Measurements from ENCODE around the gene MAN1A2.

DNA sequence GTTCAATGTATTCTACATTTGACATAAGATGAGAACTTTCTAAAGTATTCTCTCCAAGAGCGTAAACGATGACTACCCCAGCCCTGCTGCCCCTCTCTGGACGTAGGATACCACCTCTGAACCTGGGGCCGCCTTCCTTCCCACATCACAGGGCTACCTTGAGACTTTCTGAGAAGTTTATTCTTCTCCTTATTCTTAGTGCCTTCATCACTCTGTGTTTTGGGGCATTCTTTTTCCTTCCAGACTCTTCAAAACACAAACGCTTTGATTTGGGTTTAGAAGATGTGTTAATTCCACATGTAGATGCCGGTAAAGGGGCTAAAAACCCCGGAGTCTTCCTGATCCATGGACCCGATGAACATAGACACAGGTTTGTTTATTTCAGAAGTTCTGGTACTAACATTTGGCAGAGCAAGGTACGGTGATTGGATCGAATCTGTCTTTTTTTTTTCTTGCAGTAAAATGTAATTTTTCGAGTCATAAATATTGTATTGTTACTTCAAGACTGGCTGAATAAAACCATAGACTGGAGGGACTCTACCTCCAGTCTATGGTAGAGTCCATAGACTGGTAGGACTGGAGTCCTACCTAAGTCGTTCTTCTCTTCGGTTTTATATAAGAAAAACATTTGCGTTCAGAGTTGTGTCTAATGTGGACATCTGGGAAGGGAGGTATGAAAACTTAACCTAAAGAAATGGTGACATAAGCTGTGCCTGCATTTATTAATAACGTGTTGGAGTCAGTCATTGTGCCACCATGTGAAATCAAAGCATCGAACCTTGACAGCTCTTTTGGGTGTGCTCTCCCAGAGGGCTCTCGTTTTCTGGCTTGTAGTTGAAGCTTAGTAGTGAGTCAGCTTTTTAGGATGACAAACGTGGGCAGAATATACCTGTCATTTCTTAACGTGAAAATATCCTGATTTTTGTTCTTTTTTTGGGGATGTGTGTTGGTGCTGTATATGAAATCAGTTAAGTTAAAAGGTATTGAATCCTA, 1.2 kb downstream of the MAN1A2 start:
- TF ChIP-seq EZH2 (IDR thresholded peaks at IDR 0.05; ENCODE audit: insufficient read depth, poor library complexity, severe bottlenecking), result no peak
- no peak for TF ChIP-seq EZH2phosphoT487 (IDR thresholded peaks at IDR 0.05; ENCODE audit: insufficient read depth, low read depth)
